Measurements from ENCODE around the gene WIPI1. TPM values are rescaled to one million over a fixed set of nuclear protein-coding genes. Genes with fewer than 3 reads are reported as not detected.
A peak's percentile ranks its signal among the peaks of the same experiment; 100 is the strongest.

Gene WIPI1
- total and polyA plus RNA-seq, 2 of the 13 experiments (the other 11 are each of a cell fraction or from before 2014, with no cell fraction given), result 29.4 to 141 TPM

DNA sequence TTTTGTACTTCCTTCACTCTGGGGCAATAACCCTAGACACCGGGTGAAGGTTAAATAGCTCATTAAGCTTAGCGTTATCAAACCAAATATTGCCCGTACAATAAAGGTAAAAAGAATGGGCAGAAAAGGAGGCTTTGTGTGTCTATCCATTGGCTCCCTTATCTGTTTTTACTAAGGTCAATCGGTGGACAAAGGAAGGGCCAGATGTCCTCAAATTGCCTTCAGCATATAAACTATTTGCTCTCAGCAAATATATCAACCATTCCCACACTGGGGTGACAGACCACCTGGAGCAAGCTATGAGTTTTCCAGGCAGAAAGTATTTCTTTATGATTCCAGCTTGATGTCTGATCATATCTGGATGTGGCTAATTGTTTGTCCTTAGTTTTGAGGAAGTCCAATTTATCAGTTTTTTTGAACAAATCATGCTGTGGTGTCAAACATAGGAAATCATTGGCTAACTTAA lies 25.3 kb upstream of the WIPI1 start (continued):
- TF ChIP-seq, protein P1, sequence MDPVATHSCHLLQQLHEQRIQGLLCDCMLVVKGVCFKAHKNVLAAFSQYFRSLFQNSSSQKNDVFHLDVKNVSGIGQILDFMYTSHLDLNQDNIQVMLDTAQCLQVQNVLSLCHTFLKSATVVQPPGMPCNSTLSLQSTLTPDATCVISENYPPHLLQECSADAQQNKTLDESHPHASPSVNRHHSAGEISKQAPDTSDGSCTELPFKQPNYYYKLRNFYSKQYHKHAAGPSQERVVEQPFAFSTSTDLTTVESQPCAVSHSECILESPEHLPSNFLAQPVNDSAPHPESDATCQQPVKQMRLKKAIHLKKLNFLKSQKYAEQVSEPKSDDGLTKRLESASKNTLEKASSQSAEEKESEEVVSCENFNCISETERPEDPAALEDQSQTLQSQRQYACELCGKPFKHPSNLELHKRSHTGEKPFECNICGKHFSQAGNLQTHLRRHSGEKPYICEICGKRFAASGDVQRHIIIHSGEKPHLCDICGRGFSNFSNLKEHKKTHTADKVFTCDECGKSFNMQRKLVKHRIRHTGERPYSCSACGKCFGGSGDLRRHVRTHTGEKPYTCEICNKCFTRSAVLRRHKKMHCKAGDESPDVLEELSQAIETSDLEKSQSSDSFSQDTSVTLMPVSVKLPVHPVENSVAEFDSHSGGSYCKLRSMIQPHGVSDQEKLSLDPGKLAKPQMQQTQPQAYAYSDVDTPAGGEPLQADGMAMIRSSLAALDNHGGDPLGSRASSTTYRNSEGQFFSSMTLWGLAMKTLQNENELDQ (CRISPR knock-in tag; IDR thresholded peaks at IDR 0.05; ENCODE audit: borderline replicate concordance), result no peak
- TF ChIP-seq ARNTL (CRISPR knock-in tag; IDR thresholded peaks at IDR 0.05) (no peak), SMARCE1 (IDR thresholded peaks at IDR 0.05; ENCODE audit: borderline replicate concordance) (no peak), AGO2 (optimal IDR thresholded peaks at IDR 0.05; ENCODE audit: low read depth, low read length) (no peak), ZIK1 (CRISPR knock-in tag; IDR thresholded peaks at IDR 0.05; ENCODE audit: borderline replicate concordance, low read depth) (no peak), CENPT (CRISPR knock-in tag; IDR thresholded peaks at IDR 0.05; ENCODE audit: low read depth) (no peak), PLRG1 (conservative IDR thresholded peaks at IDR 0.05) (no peak), RBAK (CRISPR knock-in tag; IDR thresholded peaks at IDR 0.05) (no peak), ISL2 (CRISPR knock-in tag; IDR thresholded peaks at IDR 0.05) (peak; percentile 98), MXD1 (CRISPR knock-in tag; IDR thresholded peaks at IDR 0.05) (no peak), ZNF772 (CRISPR knock-in tag; IDR thresholded peaks at IDR 0.05) (no peak), ZNF292 (CRISPR knock-in tag; IDR thresholded peaks at IDR 0.05; ENCODE audit: borderline replicate concordance, low read depth) (no peak), LRRFIP1 (CRISPR knock-in tag; conservative IDR thresholded peaks at IDR 0.05) (no peak), SRF (IDR thresholded peaks at IDR 0.05; ENCODE audit: low read depth, low read length) (no peak), ZNF350 (CRISPR knock-in tag; IDR thresholded peaks at IDR 0.05; ENCODE audit: borderline replicate concordance, low read depth) (no peak), ZNF576 (CRISPR knock-in tag; IDR thresholded peaks at IDR 0.05) (no peak), JUNB (CRISPR knock-in tag; IDR thresholded peaks at IDR 0.05; ENCODE audit: borderline replicate concordance) (no peak), KLF15 (CRISPR knock-in tag; IDR thresholded peaks at IDR 0.05; ENCODE audit: borderline replicate concordance) (no peak), RFX1 (IDR thresholded peaks at IDR 0.05) (no peak), MAFF (IDR thresholded peaks at IDR 0.05; ENCODE audit: low read depth, low read length) (no peak), KDM2A (CRISPR knock-in tag; IDR thresholded peaks at IDR 0.05; ENCODE audit: borderline replicate concordance, low read depth) (no peak)
- TF ChIP-seq, protein P2, sequence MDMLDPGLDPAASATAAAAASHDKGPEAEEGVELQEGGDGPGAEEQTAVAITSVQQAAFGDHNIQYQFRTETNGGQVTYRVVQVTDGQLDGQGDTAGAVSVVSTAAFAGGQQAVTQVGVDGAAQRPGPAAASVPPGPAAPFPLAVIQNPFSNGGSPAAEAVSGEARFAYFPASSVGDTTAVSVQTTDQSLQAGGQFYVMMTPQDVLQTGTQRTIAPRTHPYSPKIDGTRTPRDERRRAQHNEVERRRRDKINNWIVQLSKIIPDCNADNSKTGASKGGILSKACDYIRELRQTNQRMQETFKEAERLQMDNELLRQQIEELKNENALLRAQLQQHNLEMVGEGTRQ (IDR thresholded peaks at IDR 0.05; ENCODE audit: low read depth, low read length), result no peak
- TF ChIP-seq, protein P2 (CRISPR knock-in tag; IDR thresholded peaks at IDR 0.05; ENCODE audit: borderline replicate concordance), result no peak

Measured in HepG2 (cell line).